ENCODE results near the gene CDK2AP2.

Gene CDK2AP2, protein sequence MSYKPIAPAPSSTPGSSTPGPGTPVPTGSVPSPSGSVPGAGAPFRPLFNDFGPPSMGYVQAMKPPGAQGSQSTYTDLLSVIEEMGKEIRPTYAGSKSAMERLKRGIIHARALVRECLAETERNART

DNA sequence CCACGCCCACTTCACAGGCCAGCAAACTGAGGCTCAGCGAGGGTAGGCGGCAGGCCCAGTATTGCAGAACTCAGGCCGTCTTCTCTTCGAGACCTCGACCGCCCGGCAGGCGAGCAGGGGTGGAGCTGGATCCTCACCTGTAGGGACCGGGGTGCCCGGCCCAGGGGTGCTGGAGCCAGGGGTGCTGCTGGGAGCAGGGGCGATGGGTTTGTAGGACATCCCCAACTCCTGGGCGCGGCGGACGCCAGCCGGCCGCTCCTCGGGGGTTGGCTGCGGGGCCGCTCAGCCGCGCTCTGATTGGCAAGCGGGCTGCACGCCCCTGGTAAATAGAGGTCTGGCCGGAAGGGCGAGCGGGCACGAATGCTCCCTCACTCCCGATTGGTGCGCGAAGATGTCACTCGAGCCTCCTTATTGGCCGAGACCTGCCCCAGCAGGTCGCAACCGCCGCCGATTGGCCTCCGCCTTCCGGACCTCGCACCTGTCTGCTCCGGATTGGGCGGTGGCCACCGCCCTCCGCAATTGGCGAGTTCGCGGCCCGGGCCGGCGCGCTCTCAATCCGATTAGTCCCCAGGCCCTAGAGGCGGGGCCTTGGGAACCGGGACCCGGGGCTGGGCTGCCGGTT lies at the start of gene CDK2AP2:
TSS of gene CDK2AP2 (minus strand) at position 299 of the 622 bp plus-strand sequence. CDS start at position 219, 80 bp downstream.
- TF ChIP-seq GATA3 (IDR thresholded peaks at IDR 0.05; ENCODE audit: low read depth, low read length): no peak
- no peak for TF ChIP-seq GATA2 (IDR thresholded peaks at IDR 0.05; ENCODE audit: low read depth, low read length)

DNA sequence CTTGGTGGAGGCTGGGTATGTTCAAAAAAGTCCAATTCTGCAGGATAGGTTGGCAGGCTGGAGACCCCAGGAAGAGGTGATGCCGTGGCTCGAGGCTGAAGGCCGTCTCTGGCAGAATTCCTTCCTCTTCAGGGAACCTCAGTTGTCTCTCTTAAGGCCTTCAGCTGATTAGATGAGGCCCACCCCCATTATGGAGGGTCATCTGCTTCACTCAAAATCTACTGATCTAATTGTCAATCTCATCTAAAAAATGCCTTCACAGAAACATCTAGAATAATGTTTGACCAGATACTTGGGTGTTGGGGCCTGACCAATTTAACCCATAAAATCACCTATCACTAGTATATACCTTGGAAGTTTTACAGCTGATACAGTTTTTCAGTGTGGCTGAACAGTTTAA lies 48.3 kb upstream of the CDK2AP2 start:
- no peak for TF ChIP-seq GATA3 (IDR thresholded peaks at IDR 0.05; ENCODE audit: low read depth, low read length)
- TF ChIP-seq GATA2 (IDR thresholded peaks at IDR 0.05; ENCODE audit: low read depth, low read length): no peak

DNA sequence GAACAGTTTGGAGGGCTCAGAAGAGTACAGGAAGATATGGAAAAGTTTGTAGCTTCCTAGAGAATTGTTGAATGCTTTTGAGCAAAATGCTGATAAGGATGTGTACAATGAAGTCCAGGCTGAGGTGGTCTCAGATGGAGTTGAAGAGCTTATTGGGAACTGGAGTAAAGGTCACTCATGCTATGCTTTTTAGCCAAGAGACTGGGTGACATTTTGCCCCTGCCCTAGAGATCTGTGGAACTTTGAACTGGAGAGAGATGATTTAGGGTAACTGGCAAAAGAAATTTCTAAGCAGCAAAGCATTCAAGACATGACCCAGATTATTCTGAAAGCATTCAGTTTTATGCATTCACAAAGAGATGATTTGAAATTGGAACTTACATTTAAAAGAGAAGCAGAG lies 43.2 kb upstream of the CDK2AP2 start:
- TF ChIP-seq GATA2 (IDR thresholded peaks at IDR 0.05; ENCODE audit: low read depth, low read length): no peak
- no peak for TF ChIP-seq GATA3 (IDR thresholded peaks at IDR 0.05; ENCODE audit: low read depth, low read length)

DNA sequence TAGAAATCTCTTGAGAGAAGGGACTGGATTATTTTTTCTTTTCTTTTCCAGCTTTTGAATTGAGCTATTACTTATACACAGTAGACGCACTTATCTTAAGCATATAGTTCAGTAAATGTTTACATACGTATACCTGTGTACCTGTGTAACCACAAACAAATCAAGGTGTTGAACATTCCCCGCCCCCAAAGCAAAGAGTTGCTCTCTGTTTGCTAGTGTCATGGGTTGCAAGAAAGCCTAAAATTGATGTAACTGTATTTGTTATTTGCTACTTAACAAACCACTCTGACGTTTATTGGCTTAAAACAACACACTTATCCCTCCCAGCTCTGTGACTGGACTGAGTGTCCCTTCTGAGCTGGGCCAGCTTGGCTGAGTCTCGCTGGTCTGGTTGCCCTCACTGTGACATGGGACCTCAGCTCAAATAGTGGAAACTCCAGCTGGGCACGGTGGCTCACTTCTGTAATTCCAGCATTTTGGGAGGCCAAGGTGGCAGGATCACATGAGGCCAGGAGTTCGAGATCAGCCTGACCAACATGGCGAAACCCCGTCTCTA lies 40.7 kb upstream of the CDK2AP2 start:
- TF ChIP-seq GATA2 (IDR thresholded peaks at IDR 0.05; ENCODE audit: low read depth, low read length) (no peak), GATA3 (IDR thresholded peaks at IDR 0.05; ENCODE audit: low read depth, low read length) (no peak)

DNA sequence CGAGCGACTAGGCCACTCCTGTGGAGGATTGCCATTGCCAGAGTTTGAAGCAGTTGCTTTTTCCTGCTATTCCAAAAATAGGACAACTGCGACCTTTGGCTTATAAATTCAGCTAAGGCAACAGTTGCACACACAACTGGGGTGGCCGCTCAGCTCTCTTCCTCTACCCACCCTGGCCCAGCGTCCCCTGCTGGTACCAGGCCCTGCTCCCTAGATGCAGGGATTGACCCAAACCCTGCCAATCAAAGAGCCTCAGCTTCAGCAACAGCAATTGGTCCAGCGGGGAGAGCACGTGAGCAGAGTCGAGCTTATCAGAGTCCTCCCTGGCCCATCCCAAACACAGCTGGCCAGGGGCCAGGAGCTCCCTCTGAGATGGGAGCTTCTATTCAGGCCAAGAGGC lies 37.3 kb upstream of the CDK2AP2 start:
- no peak for TF ChIP-seq GATA3 (IDR thresholded peaks at IDR 0.05; ENCODE audit: low read depth, low read length)
- TF ChIP-seq GATA2 (IDR thresholded peaks at IDR 0.05; ENCODE audit: low read depth, low read length): no peak

DNA sequence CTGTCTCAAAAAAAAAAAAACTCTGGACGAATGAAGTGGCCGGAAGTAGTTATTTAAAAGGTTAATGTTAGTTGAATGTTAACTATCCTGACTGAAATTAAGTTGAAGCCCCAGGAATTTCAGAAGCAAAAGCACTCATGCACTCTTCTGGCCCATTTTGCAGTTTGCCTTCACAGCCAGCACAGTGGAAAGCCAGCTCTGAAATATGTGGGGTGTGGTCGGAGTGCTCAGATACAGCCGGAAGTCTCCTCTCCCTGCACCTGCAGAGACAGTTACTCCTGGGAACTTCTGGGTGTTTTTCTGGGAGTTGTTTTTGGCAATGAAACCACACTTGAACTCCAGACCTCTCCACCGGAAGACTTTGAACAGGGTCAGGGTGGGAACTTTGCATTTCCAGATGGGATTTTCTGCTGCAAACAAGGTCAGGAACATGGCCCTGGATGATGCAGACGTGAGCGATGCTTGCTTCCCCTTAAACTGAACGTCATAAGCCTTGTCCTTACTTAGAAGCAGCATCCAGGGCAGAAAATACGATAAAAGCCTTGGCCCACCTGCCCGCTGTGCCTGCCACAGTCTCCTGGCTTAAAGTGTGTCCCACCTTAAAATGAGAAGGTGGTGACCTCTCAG lies 36.8 kb upstream of the CDK2AP2 start:
- no peak for TF ChIP-seq GATA3 (IDR thresholded peaks at IDR 0.05; ENCODE audit: low read depth, low read length)
- TF ChIP-seq GATA2 (IDR thresholded peaks at IDR 0.05; ENCODE audit: low read depth, low read length): no peak

DNA sequence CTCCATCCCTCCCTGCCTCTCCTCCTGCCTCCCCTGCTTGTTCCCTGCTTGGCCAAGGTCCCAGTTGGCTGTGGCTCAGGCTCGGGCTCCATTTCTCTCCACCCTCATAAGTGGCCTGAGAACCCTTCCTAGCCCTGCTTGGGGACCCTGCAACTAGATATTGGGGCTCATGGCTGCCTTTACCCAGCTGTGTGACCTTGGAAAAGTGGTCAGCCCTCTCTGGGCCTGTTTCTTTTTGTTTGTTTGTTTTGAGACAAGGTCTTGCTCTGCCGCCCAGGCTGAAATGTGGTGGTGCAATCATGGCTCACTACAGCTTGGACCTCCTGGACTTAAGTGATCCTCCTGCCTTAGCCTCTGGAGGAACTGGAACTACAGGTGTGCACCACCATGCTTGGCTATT lies 35.6 kb upstream of the CDK2AP2 start:
- TF ChIP-seq GATA3 (IDR thresholded peaks at IDR 0.05; ENCODE audit: low read depth, low read length) (no peak), GATA2 (IDR thresholded peaks at IDR 0.05; ENCODE audit: low read depth, low read length) (no peak)

DNA sequence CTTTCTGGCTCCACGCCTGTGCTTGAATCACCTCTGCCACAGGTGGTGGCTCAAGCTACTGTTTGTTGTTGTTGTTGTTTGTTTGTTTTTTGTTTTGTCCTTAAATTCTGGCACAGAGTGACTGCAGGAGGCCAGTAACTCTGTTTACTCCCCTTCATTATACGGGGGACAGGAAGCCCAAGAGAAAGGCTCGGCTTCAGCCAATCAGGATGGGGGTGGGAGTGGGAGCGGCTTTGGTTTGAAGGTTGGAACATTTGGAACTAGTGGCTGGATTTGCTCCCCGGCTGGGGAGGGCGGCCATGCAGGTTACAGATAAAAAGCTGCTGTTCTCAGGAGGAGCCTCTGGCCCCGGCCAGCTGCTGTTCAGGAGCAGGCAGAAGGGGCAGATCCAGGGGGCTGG lies 35.0 kb upstream of the CDK2AP2 start:
- TF ChIP-seq GATA3 (IDR thresholded peaks at IDR 0.05; ENCODE audit: low read depth, low read length) (no peak), GATA2 (IDR thresholded peaks at IDR 0.05; ENCODE audit: low read depth, low read length) (no peak)

DNA sequence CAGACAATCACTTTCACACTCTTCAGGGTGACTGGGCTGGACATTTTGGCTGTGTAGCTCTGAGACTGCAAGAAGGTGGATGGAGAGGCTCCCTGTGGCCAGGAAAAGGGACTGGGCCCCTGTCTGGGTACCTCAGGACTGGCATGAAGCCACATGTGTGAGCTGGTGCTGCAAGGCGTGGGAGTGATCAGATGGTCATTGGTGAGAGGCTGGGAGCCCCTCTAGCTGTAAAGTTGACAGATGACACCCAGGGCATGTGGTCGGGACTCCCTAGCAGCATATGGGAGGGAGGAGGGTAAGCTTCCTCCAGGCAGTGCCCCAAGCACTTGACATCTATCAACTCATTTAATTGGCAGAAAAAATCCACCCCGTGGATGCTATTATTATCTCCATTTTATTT lies 34.2 kb upstream of the CDK2AP2 start:
- TF ChIP-seq GATA3 (IDR thresholded peaks at IDR 0.05; ENCODE audit: low read depth, low read length): no peak
- TF ChIP-seq GATA2 (IDR thresholded peaks at IDR 0.05; ENCODE audit: low read depth, low read length): no peak

DNA sequence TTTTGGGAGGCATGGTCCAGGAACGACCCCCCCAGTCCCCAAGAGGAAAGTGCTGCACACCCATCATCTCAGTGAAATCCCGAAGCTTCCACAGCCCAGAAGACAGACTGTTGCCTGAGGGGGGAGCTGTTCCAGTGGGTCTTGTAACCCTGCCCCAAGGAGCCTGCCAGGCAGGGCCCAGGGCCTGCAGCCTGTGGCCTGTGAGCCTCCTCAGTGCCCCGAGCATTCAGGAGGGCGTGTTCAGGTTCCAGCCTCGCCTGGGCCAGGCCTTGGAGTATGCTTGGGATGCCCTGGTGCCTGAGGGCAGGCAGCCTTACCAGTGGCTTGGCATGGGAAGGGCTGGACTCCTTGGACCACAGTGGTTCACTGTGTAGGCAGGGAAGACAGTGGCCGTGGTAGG lies 33.2 kb upstream of the CDK2AP2 start:
- TF ChIP-seq GATA3 (IDR thresholded peaks at IDR 0.05; ENCODE audit: low read depth, low read length) (no peak), GATA2 (IDR thresholded peaks at IDR 0.05; ENCODE audit: low read depth, low read length) (no peak)

DNA sequence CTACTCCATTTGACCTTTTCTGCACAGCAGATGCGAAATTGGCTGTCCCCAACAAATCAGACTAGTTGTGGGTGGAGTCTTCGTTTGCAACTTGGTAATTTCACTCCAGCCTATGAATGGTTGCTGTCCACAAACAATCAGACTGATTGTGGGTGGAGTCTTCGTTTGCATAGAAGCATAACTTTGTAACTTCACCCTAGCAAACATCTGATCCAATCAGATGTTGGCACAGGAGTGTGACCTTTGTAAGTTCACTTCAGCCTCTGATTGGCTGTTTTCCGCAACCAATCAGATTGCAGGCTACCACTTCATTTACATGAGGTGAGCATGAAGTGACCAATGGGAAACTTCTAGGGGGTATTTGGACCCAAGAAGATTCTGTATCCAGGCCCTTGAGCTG lies 31.6 kb upstream of the CDK2AP2 start:
- TF ChIP-seq GATA2 (IDR thresholded peaks at IDR 0.05; ENCODE audit: low read depth, low read length) (no peak), GATA3 (IDR thresholded peaks at IDR 0.05; ENCODE audit: low read depth, low read length) (no peak)

DNA sequence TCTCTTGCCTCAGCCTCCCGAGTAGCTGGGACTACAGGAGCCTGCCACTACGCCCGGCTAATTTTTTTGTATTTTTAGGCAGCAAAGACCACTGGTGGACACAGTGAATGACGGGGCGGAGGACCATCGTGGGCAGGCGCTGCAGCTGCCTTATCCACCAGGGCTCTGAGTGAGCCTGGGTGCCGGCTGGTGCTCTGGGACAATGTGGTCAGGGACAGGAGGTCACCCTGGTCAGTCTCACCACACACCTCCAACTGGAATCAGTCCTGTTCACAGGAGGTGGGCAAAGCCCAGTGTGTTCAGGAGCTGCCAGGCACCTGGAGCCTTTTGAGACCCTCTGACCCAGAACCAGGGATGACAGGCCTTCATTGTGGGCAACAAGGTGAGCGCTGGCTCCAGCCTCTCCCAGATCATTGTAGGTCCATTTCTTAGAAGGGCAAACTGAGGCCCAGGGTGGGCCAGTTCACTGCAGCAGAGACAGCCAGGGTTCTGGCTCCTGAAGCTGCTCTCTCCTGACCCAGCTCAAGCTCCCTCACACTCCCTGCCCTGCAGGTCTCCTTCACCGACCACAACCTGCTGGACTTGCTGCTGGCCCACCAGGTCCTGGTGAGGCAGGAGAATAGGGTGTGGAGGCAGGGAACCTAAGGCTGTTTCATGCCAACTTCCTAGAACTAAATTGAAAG lies 31.0 kb upstream of the CDK2AP2 start:
- TF ChIP-seq GATA3 (IDR thresholded peaks at IDR 0.05; ENCODE audit: low read depth, low read length): no peak
- no peak for TF ChIP-seq GATA2 (IDR thresholded peaks at IDR 0.05; ENCODE audit: low read depth, low read length)

DNA sequence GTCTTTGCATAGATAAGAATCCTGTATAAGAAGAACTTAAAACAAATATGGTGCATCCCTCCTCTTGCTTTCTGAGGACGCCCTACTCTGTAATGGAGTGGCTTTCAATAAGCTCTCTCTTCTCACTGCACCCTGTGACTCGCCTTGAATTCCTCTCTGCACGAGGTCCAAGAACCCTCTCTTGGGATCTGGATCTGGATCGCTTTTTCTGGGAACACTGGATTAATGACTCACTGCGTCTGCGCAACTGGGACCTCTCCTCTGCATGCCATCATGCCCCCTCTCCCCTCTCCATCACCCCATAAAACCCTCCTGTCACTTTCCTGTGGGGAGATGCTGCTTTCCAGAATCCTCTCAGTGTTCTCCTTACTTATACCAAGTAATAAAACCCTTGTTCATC lies 30.3 kb upstream of the CDK2AP2 start:
- TF ChIP-seq GATA2 (IDR thresholded peaks at IDR 0.05; ENCODE audit: low read depth, low read length) (no peak), GATA3 (IDR thresholded peaks at IDR 0.05; ENCODE audit: low read depth, low read length) (no peak)

DNA sequence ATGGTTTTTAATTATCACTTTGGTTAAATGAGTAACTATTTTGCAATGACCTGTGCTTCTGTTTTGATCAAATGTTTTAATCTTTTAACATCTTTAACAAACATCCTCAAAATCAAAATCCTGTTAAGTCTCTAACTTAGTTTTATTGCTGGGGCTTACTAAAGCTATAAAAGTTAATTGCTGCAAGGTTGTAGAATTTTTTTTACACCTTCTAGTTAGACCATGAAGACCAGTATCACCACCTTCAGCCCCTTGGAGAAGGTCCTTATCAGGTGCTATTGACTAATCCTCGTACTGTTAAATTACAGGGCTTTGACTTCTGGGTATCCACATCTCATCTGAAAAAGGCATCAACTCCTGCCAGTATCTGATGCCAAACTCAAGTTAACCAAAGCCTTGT lies 27.6 kb upstream of the CDK2AP2 start:
- TF ChIP-seq GATA2 (IDR thresholded peaks at IDR 0.05; ENCODE audit: low read depth, low read length) (no peak), GATA3 (IDR thresholded peaks at IDR 0.05; ENCODE audit: low read depth, low read length) (no peak)
